DOHH2 (cell line): ENCODE data around the gene FADS6.
A peak's percentile ranks its signal among the peaks of the same experiment; 100 is the strongest.

Experiments used
- CTCF ChIP-seq: fragments of 200-600 bp; sonication (generic); IDR thresholded peaks from one replicate; pipeline ENCODE4 v1.5.1; 2014; ENCODE audit warnings: antibody characterized with exemption, mild to moderate bottlenecking, low read depth, low read length; ENCODE audit not compliant: poor library complexity, severe bottlenecking
- EZH2phosphoT487 ChIP-seq: fragments of 200-600 bp; sonication (generic); IDR thresholded peaks from 2 replicates; pipeline ENCODE4 v1.6.1; 2017; ENCODE audit warnings: borderline replicate concordance, mild to moderate bottlenecking, antibody characterized with exemption, low read length, moderate library complexity, mixed read lengths

GRCh38 chr17:74862108-74862901 lies 31.1 kb downstream of the FADS6 start:
- TF ChIP-seq CTCF (peak; percentile 94), EZH2phosphoT487 (no peak)
